IMR-90 (cell line): Measurements from ENCODE around the gene DNAJC11. TPM values are rescaled to one million over a fixed set of nuclear protein-coding genes. Genes with fewer than 3 reads are reported as not detected.

Source experiments
- ATAC-seq: fragments of 200-7000 bp; cut with Tn5 transposase; 2 replicates; pipeline ENCODE4 v1.9.1; 2020; ENCODE audit warnings: low read depth, mild to moderate bottlenecking, moderate library complexity
- BruUV-seq: library from RNA; stranded (reverse); fragments of 400-500 nt; replicated peaks from 2 replicates; lab custom pipeline; 2021; lab: Mats Ljungman, UMichigan
- CTCF ChIA-PET: fragments of 300-600 bp; formaldehyde crosslinking; extraction: SDS; loops from one replicate; lab custom pipeline; 2021; ENCODE audit warnings: antibody characterized with exemption; lab: Yijun Ruan, JAX
- POLR2A ChIA-PET: fragments of 300-600 bp; sonication (Branson Sonifier 250); formaldehyde crosslinking; loops from one replicate; lab custom pipeline; 2022; ENCODE audit warnings: antibody characterized with exemption; ENCODE audit not compliant: unreplicated experiment; lab: Charles Lee
- DNase-seq: peaks from one replicate; pipeline ENCODE4 v3.0.0; 2013
- H2AFZ ChIP-seq: replicated peaks from 2 replicates; pipeline ENCODE3; 2013; ENCODE audit warnings: low read length, mild to moderate bottlenecking; ENCODE audit not compliant: poor library complexity
- H2AK5ac ChIP-seq: 2 replicates; pipeline ENCODE4 v1.6.1; 2013; ENCODE audit warnings: low read depth, low read length, inconsistent platforms
- H2AK9ac ChIP-seq: replicated peaks from 2 replicates; pipeline ENCODE3; 2013; ENCODE audit warnings: mild to moderate bottlenecking, low read depth, low read length, moderate library complexity; ENCODE audit not compliant: poor library complexity
- H2BK120ac ChIP-seq: 2 replicates; pipeline ENCODE4 v1.6.1; 2013; ENCODE audit warnings: low read depth, low read length, inconsistent platforms
- H2BK15ac ChIP-seq: 3 replicates; pipeline ENCODE4 v1.6.1; 2013; ENCODE audit warnings: low read depth, low read length, inconsistent platforms
- H2BK20ac ChIP-seq: 2 replicates; pipeline ENCODE4 v1.6.1; 2013; ENCODE audit warnings: low read depth, mild to moderate bottlenecking, inconsistent platforms, low read length, moderate library complexity
- H2BK5ac ChIP-seq: 2 replicates; pipeline ENCODE4 v1.6.1; 2013; ENCODE audit warnings: mild to moderate bottlenecking, low read depth, low read length, inconsistent platforms; ENCODE audit not compliant: poor library complexity, severe bottlenecking
- H3K14ac ChIP-seq: replicated peaks from 2 replicates; pipeline ENCODE4 v1.6.1; 2013; ENCODE audit warnings: low read depth, low read length, inconsistent platforms
- H3K18ac ChIP-seq: 2 replicates; pipeline ENCODE4 v1.6.1; 2013; ENCODE audit warnings: low read depth, low read length, control low read depth
- H3K23ac ChIP-seq: 2 replicates; pipeline ENCODE4 v1.6.1; 2013; ENCODE audit warnings: low read depth, low read length, inconsistent platforms
- H3K27ac ChIP-seq: 2 replicates; pipeline ENCODE4 v1.5.1; 2013; ENCODE audit warnings: mild to moderate bottlenecking, control low read depth, low read length; ENCODE audit not compliant: insufficient read depth
- H3K27me3 ChIP-seq: 2 replicates; pipeline ENCODE4 v1.6.1; 2013; ENCODE audit warnings: low read length; ENCODE audit not compliant: control insufficient read depth, insufficient read depth
- H3K36me3 ChIP-seq: 2 replicates; pipeline ENCODE4 v1.6.1; 2013; ENCODE audit warnings: low read length, mixed read lengths; ENCODE audit not compliant: control insufficient read depth, insufficient read depth
- H3K4ac ChIP-seq: 2 replicates; pipeline ENCODE4 v1.6.1; 2013; ENCODE audit warnings: low read depth, low read length, inconsistent platforms
- H3K4me1 ChIP-seq: 2 replicates; pipeline ENCODE4 v1.6.1; 2013; ENCODE audit warnings: low read length, mixed read lengths; ENCODE audit not compliant: control insufficient read depth, insufficient read depth
- H3K4me2 ChIP-seq: 2 replicates; pipeline ENCODE4 v1.6.1; 2013; ENCODE audit warnings: low read depth, mild to moderate bottlenecking, control low read depth, low read length, moderate library complexity
- H3K4me3 ChIP-seq: 2 replicates; pipeline ENCODE4 v1.5.1; 2013; ENCODE audit warnings: low read depth, mild to moderate bottlenecking, control low read depth, low read length, moderate library complexity; ENCODE audit not compliant: insufficient read depth
- H3K56ac ChIP-seq: 2 replicates; pipeline ENCODE4 v1.6.1; 2013; ENCODE audit warnings: low read length, inconsistent platforms; ENCODE audit not compliant: insufficient read depth; ENCODE audit errors: extremely low read depth
- H3K79me1 ChIP-seq, 2 experiments: 2 replicates each; pipeline ENCODE4 v1.6.1; 2013; ENCODE audit warnings: low read length in 2 of 2, inconsistent platforms in 1 of 2, low read depth in 1 of 2
- H3K9ac ChIP-seq: 2 replicates; pipeline ENCODE4 v1.6.1; 2013; ENCODE audit warnings: low read depth, low read length, control low read depth
- H3K9me1 ChIP-seq: 2 replicates; pipeline ENCODE4 v1.6.1; 2013; ENCODE audit warnings: low read length, inconsistent platforms; ENCODE audit not compliant: insufficient read depth
- H3K9me3 ChIP-seq: 2 replicates; pipeline ENCODE4 v1.6.1; 2013; ENCODE audit warnings: low read length; ENCODE audit not compliant: control insufficient read depth, insufficient read depth
- H4K20me1 ChIP-seq: 2 replicates; pipeline ENCODE4 v1.6.1; 2013; ENCODE audit warnings: low read length, inconsistent platforms; ENCODE audit not compliant: insufficient read depth
- H4K5ac ChIP-seq: 2 replicates; pipeline ENCODE4 v1.6.1; 2013; ENCODE audit warnings: mild to moderate bottlenecking, low read depth, low read length, control low read depth
- H4K8ac ChIP-seq, 2 experiments: 2 replicates each; pipeline ENCODE4 v1.6.1; 2013; ENCODE audit warnings: low read depth in 2 of 2, low read length in 2 of 2, control low read depth in 1 of 2, inconsistent platforms in 1 of 2
- H4K91ac ChIP-seq: 2 replicates; pipeline ENCODE4 v1.6.1; 2013; ENCODE audit warnings: low read depth, low read length, inconsistent platforms; ENCODE audit not compliant: insufficient read depth
- CEBPB ChIP-seq: IDR thresholded peaks from 2 replicates; pipeline ENCODE4 v1.6.1; 2012; ENCODE audit warnings: low read depth, low read length, improper control_type of control experiment
- MAFK ChIP-seq: IDR thresholded peaks from 2 replicates; pipeline ENCODE4 v1.6.1; 2012; ENCODE audit warnings: low read depth, low read length, improper control_type of control experiment
- MAZ ChIP-seq: IDR thresholded peaks from 2 replicates; pipeline ENCODE4 v1.6.1; 2012; ENCODE audit warnings: low read depth, mild to moderate bottlenecking, low read length, improper control_type of control experiment, moderate library complexity, borderline replicate concordance
- MXI1 ChIP-seq: IDR thresholded peaks from 2 replicates; pipeline ENCODE4 v1.6.1; 2012; ENCODE audit warnings: low read depth, mild to moderate bottlenecking, low read length, moderate library complexity, borderline replicate concordance
- NFE2L2 ChIP-seq: fragments of 150-350 bp; IDR thresholded peaks from 2 replicates; pipeline ENCODE4 v1.6.1; 2016; ENCODE audit warnings: low read depth, mild to moderate bottlenecking, low read length
- POLR2A ChIP-seq: IDR thresholded peaks from 2 replicates; pipeline ENCODE4 v1.6.1; 2012; ENCODE audit warnings: mild to moderate bottlenecking, low read depth, low read length
- WGBS, 2 experiments: methylation state at CpG; one replicate each; pipeline versions ENCODE4 v1.1.5 to v1.1.7; 2013; ENCODE audit warnings: missing lambda C conversion rate in 2 of 2; ENCODE audit not compliant: insufficient read length in 1 of 2; ENCODE audit errors: extremely low coverage in 2 of 2; 5-methylcytosine and 5-hydroxymethylcytosine counted together
- dilution Hi-C: fragments of 300-500 bp; cut with HindIII; formaldehyde crosslinking; loops from one replicate; pipeline ENCODE4 v1.14.3; 2018; ENCODE audit warnings: low sequenced_read_pairs; ENCODE audit not compliant: unreplicated experiment
- in situ Hi-C: fragments of 300-500 bp; cut with MboI; formaldehyde crosslinking; loops from 3 replicates; pipeline ENCODE4 v1.14.3; 2019; ENCODE audit warnings: low sequenced_read_pairs, inconsistent platforms, mixed read lengths
- intact Hi-C: fragments of 100-400 bp; cut with micrococcal nuclease; formaldehyde crosslinking; loops from 2 replicates; pipeline ENCODE4 v1.10.0; 2022
- polyA plus RNA-seq, 3 experiments: library from polyadenylated mRNA; depleted of rRNA; stranded (reverse); fragments of >200 nt; gene quantifications; 2 replicates each; pipeline ENCODE4 v1.2.3, GENCODE V29; 2012; ENCODE audit warnings: low replicate concordance in 1 of 3
- total RNA-seq: library from RNA; depleted of rRNA; stranded (reverse); fragments of >200 nt; gene quantifications from 2 replicates; pipeline ENCODE4 v1.2.3, GENCODE V29; 2012
- TF ChIP-seq, protein P1 (sequence below): fragments of 150-350 bp; IDR thresholded peaks from 2 replicates; pipeline ENCODE4 v1.6.1; 2017; ENCODE audit warnings: mild to moderate bottlenecking, antibody characterized with exemption, low read length, low read depth

DNAJC11 gene
- total and polyA plus RNA-seq, 2 of the 4 experiments (the other 2 are of a cell fraction), result 38.7 to 48.5 TPM

GRCh38 chr1:6732942-6733341 is 31.3 kb upstream of the DNAJC11 start:
- CTCF ChIA-PET, result no interaction called here
- WGBS, 2 experiments, result no CpG with 5 or more reads among the region's 5 CpGs

More at GRCh38 chr1:6732942-6733341, 31.3 kb upstream of the DNAJC11 start:
- no peak overlapping the region for H2BK120ac ChIP-seq
- DNase-seq, result no peak
- H3K14ac ChIP-seq, result no peak overlapping the region
- no peak overlapping the region for H3K4me2 ChIP-seq
- H2BK15ac ChIP-seq, result no peak overlapping the region
- POLR2A ChIA-PET, result interaction anchor here (0.6 kb wide), 1 partner anchor 10 kb away, joined by 3 read pairs; no protein-coding TSS in a partner anchor
- dilution Hi-C loops (no loop called here), in situ Hi-C loops (no loop called here), intact Hi-C loops (no loop called here)
- H2AK9ac ChIP-seq, result no peak overlapping the region
- H4K8ac ChIP-seq, result no peak overlapping the region
- no peaks in the 10 kb centered on the region for H3K4me1 ChIP-seq
- H3K18ac ChIP-seq, result no peak overlapping the region
- no peaks in the 10 kb centered on the region for H4K20me1 ChIP-seq
- H3K4me3 ChIP-seq, result no peak overlapping the region
- H2AK5ac ChIP-seq, result no peak overlapping the region
- H3K9me1 ChIP-seq, result peaks cover 2% of the 10 kb centered on the region; the same call in 1 of the 2 replicates
- no TSS peak for BruUV-seq
- no peak overlapping the region for H3K4ac ChIP-seq
- no peak overlapping the region for H4K91ac ChIP-seq
- TF ChIP-seq, protein P1, sequence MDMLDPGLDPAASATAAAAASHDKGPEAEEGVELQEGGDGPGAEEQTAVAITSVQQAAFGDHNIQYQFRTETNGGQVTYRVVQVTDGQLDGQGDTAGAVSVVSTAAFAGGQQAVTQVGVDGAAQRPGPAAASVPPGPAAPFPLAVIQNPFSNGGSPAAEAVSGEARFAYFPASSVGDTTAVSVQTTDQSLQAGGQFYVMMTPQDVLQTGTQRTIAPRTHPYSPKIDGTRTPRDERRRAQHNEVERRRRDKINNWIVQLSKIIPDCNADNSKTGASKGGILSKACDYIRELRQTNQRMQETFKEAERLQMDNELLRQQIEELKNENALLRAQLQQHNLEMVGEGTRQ, result no peak
- TF ChIP-seq MAFK, result no peak
- TF ChIP-seq MAZ, result no peak
- no peak for TF ChIP-seq NFE2L2
- TF ChIP-seq POLR2A, result no peak
- 0 out of 2 replicates have a peak, but pooled peaks have one; percentile 11 for TF ChIP-seq CEBPB
- no peak for TF ChIP-seq MXI1
- no peak overlapping the region for H3K27ac ChIP-seq
- H2BK20ac ChIP-seq, result no peak overlapping the region
- H3K23ac ChIP-seq, result no peak overlapping the region
- H3K9ac ChIP-seq, result no peak overlapping the region
- no peak for ATAC-seq
- no peak overlapping the region for H4K5ac ChIP-seq
- no peaks in the 10 kb centered on the region for H3K36me3 ChIP-seq
- no peak overlapping the region for H3K56ac ChIP-seq
- H3K9me3 ChIP-seq, result no peaks in the 10 kb centered on the region
- H2AFZ ChIP-seq, result no peak overlapping the region
- H3K79me1 ChIP-seq, result no peaks in the 10 kb centered on the region
- H2BK5ac ChIP-seq, result no peak overlapping the region
- peaks cover 3% of the 10 kb centered on the region; the same call in 1 of the 2 replicates for H3K27me3 ChIP-seq
